Measurements from ENCODE around the gene FOXI3.
"Not testable (repeated sequence)": the region's sequence is repeated elsewhere in the genome, so short reads cannot be mapped to it uniquely, and the experiment has no call there.

FOXI3 gene

GRCh38 chr2:88442473-88442872 is 10.0 kb downstream of the FOXI3 start:
- H3K27me3 ChIP-seq (replicated peaks; ENCODE audit: control insufficient read depth, insufficient read depth, low read length, poor library complexity, severe bottlenecking), result no peaks in the 10 kb centered on the region
- no peak for DNase-seq
- no peak overlapping the region for H3K4me3 ChIP-seq (ENCODE audit: insufficient read depth, low read depth, low read length, poor library complexity, severe bottlenecking)
- no peaks in the 10 kb centered on the region for H3K9me3 ChIP-seq (ENCODE audit: control insufficient read depth, low read length)
- H3K36me3 ChIP-seq (ENCODE audit: control insufficient read depth, insufficient read depth, low read length), result no peaks in the 10 kb centered on the region
- no peaks in the 10 kb centered on the region for H3K4me1 ChIP-seq (ENCODE audit: control insufficient read depth, insufficient read depth, low read length, poor library complexity, severe bottlenecking)
- no peak overlapping the region for H3K27ac ChIP-seq (ENCODE audit: insufficient read depth, low read length, poor library complexity, severe bottlenecking)

- Histone ChIP-seq H3K27ac (ENCODE audit: insufficient read depth, low read length, poor library complexity, severe bottlenecking) (no peak overlapping the region), H3K36me3 (ENCODE audit: control insufficient read depth, insufficient read depth, low read length) (no peaks in the 10 kb centered on the region), H3K27me3 (replicated peaks; ENCODE audit: control insufficient read depth, insufficient read depth, low read length, poor library complexity, severe bottlenecking) (peaks cover under 1% of the 10 kb centered on the region), H3K4me3 (ENCODE audit: insufficient read depth, low read depth, low read length, poor library complexity, severe bottlenecking) (no peak overlapping the region), H3K9me3 (ENCODE audit: control insufficient read depth, low read length) (no peaks in the 10 kb centered on the region), H3K4me1 (ENCODE audit: control insufficient read depth, insufficient read depth, low read length, poor library complexity, severe bottlenecking) (no peaks in the 10 kb centered on the region)
- DNase-seq, result no peak
Measured at GRCh38 chr2:88442061-88442460, 10.4 kb downstream of the FOXI3 start.

GRCh38 chr2:88437010-88437409 is 15.5 kb downstream of the FOXI3 start:
- Histone ChIP-seq H3K4me1 (ENCODE audit: control insufficient read depth, insufficient read depth, low read length, poor library complexity, severe bottlenecking) (no peaks in the 10 kb centered on the region), H3K36me3 (ENCODE audit: control insufficient read depth, insufficient read depth, low read length) (no peaks in the 10 kb centered on the region), H3K27me3 (replicated peaks; ENCODE audit: control insufficient read depth, insufficient read depth, low read length, poor library complexity, severe bottlenecking) (peaks cover 4% of the 10 kb centered on the region), H3K27ac (ENCODE audit: insufficient read depth, low read length, poor library complexity, severe bottlenecking) (no peak overlapping the region), H3K9me3 (ENCODE audit: control insufficient read depth, low read length) (no peaks in the 10 kb centered on the region), H3K4me3 (ENCODE audit: insufficient read depth, low read depth, low read length, poor library complexity, severe bottlenecking) (no peak overlapping the region)
- no peak for DNase-seq

GRCh38 chr2:88429929-88430328 is 22.6 kb downstream of the FOXI3 start:
- H3K4me1 ChIP-seq (ENCODE audit: control insufficient read depth, insufficient read depth, low read length, poor library complexity, severe bottlenecking), result no peaks in the 10 kb centered on the region
- no peaks in the 10 kb centered on the region for H3K36me3 ChIP-seq (ENCODE audit: control insufficient read depth, insufficient read depth, low read length)
- H3K4me3 ChIP-seq (ENCODE audit: insufficient read depth, low read depth, low read length, poor library complexity, severe bottlenecking), result no peak overlapping the region
- no peaks in the 10 kb centered on the region for H3K9me3 ChIP-seq (ENCODE audit: control insufficient read depth, low read length)
- no peak overlapping the region for H3K27ac ChIP-seq (ENCODE audit: insufficient read depth, low read length, poor library complexity, severe bottlenecking)
- DNase-seq, result no peak
- H3K27me3 ChIP-seq (replicated peaks; ENCODE audit: control insufficient read depth, insufficient read depth, low read length, poor library complexity, severe bottlenecking), result no peaks in the 10 kb centered on the region

- H3K27me3 ChIP-seq (replicated peaks; ENCODE audit: control insufficient read depth, insufficient read depth, low read length, poor library complexity, severe bottlenecking), result no peaks in the 10 kb centered on the region
- H3K9me3 ChIP-seq (ENCODE audit: control insufficient read depth, low read length), result no peaks in the 10 kb centered on the region
- H3K27ac ChIP-seq (ENCODE audit: insufficient read depth, low read length, poor library complexity, severe bottlenecking), result no peak overlapping the region
- no peaks in the 10 kb centered on the region for H3K36me3 ChIP-seq (ENCODE audit: control insufficient read depth, insufficient read depth, low read length)
- H3K4me3 ChIP-seq (ENCODE audit: insufficient read depth, low read depth, low read length, poor library complexity, severe bottlenecking), result no peak overlapping the region
- no peaks in the 10 kb centered on the region for H3K4me1 ChIP-seq (ENCODE audit: control insufficient read depth, insufficient read depth, low read length, poor library complexity, severe bottlenecking)
- no peak for DNase-seq
Measured at GRCh38 chr2:88423733-88424132, 28.8 kb downstream of the FOXI3 start.

GRCh38 chr2:88419051-88419450 is 33.4 kb downstream of the FOXI3 start:
- not testable (repeated sequence) for H3K27me3 ChIP-seq (replicated peaks; ENCODE audit: control insufficient read depth, insufficient read depth, low read length, poor library complexity, severe bottlenecking); H3K27ac ChIP-seq (ENCODE audit: insufficient read depth, low read length, poor library complexity, severe bottlenecking); DNase-seq; H3K4me1 ChIP-seq (ENCODE audit: control insufficient read depth, insufficient read depth, low read length, poor library complexity, severe bottlenecking); H3K4me3 ChIP-seq (ENCODE audit: insufficient read depth, low read depth, low read length, poor library complexity, severe bottlenecking); H3K9me3 ChIP-seq (ENCODE audit: control insufficient read depth, low read length); H3K36me3 ChIP-seq (ENCODE audit: control insufficient read depth, insufficient read depth, low read length)

GRCh38 chr2:88416016-88416663 is 36.4 kb downstream of the FOXI3 start:
- no peak overlapping the region for H3K27ac ChIP-seq (ENCODE audit: insufficient read depth, low read length, poor library complexity, severe bottlenecking)
- no peak for DNase-seq
- no peaks in the 10 kb centered on the region for H3K27me3 ChIP-seq (replicated peaks; ENCODE audit: control insufficient read depth, insufficient read depth, low read length, poor library complexity, severe bottlenecking)
- H3K36me3 ChIP-seq (ENCODE audit: control insufficient read depth, insufficient read depth, low read length), result no peaks in the 10 kb centered on the region
- H3K4me3 ChIP-seq (ENCODE audit: insufficient read depth, low read depth, low read length, poor library complexity, severe bottlenecking), result no peak overlapping the region
- H3K9me3 ChIP-seq (ENCODE audit: control insufficient read depth, low read length), result no peaks in the 10 kb centered on the region
- no peaks in the 10 kb centered on the region for H3K4me1 ChIP-seq (ENCODE audit: control insufficient read depth, insufficient read depth, low read length, poor library complexity, severe bottlenecking)

GRCh38 chr2:88408870-88409269 is 43.6 kb downstream of the FOXI3 start:
- not testable (repeated sequence) for H3K36me3 ChIP-seq (ENCODE audit: control insufficient read depth, insufficient read depth, low read length); H3K27me3 ChIP-seq (replicated peaks; ENCODE audit: control insufficient read depth, insufficient read depth, low read length, poor library complexity, severe bottlenecking); H3K4me1 ChIP-seq (ENCODE audit: control insufficient read depth, insufficient read depth, low read length, poor library complexity, severe bottlenecking); H3K9me3 ChIP-seq (ENCODE audit: control insufficient read depth, low read length); H3K27ac ChIP-seq (ENCODE audit: insufficient read depth, low read length, poor library complexity, severe bottlenecking); H3K4me3 ChIP-seq (ENCODE audit: insufficient read depth, low read depth, low read length, poor library complexity, severe bottlenecking); DNase-seq

GRCh38 chr2:88400037-88400767 is 52.3 kb downstream of the FOXI3 start:
- Histone ChIP-seq H3K9me3 (ENCODE audit: control insufficient read depth, low read length) (no peaks in the 10 kb centered on the region), H3K27me3 (replicated peaks; ENCODE audit: control insufficient read depth, insufficient read depth, low read length, poor library complexity, severe bottlenecking) (no peaks in the 10 kb centered on the region), H3K36me3 (ENCODE audit: control insufficient read depth, insufficient read depth, low read length) (no peaks in the 10 kb centered on the region), H3K27ac (ENCODE audit: insufficient read depth, low read length, poor library complexity, severe bottlenecking) (no peak overlapping the region), H3K4me3 (ENCODE audit: insufficient read depth, low read depth, low read length, poor library complexity, severe bottlenecking) (no peak overlapping the region), H3K4me1 (ENCODE audit: control insufficient read depth, insufficient read depth, low read length, poor library complexity, severe bottlenecking) (no peaks in the 10 kb centered on the region)
- no peak for DNase-seq

GRCh38 chr2:88398180-88398579 is 54.3 kb downstream of the FOXI3 start:
- Histone ChIP-seq H3K36me3 (ENCODE audit: control insufficient read depth, insufficient read depth, low read length) (no peaks in the 10 kb centered on the region), H3K27ac (ENCODE audit: insufficient read depth, low read length, poor library complexity, severe bottlenecking) (no peak overlapping the region), H3K4me3 (ENCODE audit: insufficient read depth, low read depth, low read length, poor library complexity, severe bottlenecking) (no peak overlapping the region), H3K9me3 (ENCODE audit: control insufficient read depth, low read length) (no peaks in the 10 kb centered on the region), H3K27me3 (replicated peaks; ENCODE audit: control insufficient read depth, insufficient read depth, low read length, poor library complexity, severe bottlenecking) (no peaks in the 10 kb centered on the region), H3K4me1 (ENCODE audit: control insufficient read depth, insufficient read depth, low read length, poor library complexity, severe bottlenecking) (no peaks in the 10 kb centered on the region)
- DNase-seq, result no peak
